ENCODE data around the gene WDR1.
A peak's percentile ranks its signal among the peaks of the same experiment; 100 is the strongest.

Gene WDR1

DNA sequence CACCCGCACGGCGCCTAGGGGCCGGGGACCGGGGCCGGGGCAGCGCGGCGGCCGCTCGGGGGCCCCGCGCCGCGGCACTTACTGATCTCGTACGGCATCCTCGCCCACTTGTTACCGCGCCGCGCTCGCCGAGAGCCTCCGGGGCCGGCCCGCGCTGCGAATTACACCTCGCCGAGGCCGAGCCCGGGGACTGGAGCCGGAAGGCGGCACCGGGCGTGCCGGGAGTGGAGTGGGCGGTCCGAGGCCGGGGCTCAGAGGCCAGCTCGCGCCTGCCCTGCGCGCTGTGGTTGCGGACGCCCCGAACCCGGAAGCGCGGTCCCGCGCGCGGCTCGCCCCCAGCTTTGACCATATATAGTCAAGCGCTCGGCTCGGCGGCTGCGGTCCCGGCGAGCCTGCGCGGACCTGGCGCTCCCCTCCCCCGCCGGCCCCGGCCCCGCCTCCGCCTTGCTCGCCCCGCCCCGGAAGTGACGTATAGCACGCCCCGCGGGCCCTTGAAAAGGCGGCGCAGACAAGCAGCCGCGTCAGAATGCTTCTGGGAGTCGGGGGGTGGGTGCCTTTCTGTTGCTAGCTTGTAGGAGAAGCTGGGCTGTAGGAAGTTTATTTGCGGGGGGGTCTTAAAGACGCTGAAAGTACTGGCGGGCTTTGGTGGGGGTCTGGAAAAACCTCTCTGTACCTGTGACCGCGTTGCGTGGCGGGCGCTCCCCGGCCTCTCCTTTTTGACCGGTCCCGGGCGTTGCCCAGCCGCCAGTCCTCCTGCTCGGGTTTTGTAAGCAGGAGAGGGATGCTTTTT is at the start of gene WDR1:
Gene WDR1, minus strand, starts transcription at position 231 of the 790 bp plus-strand sequence. Its CDS starts 133 bp downstream, at position 98.
- peak; percentile 85 to 95 for DNase-seq

DNA sequence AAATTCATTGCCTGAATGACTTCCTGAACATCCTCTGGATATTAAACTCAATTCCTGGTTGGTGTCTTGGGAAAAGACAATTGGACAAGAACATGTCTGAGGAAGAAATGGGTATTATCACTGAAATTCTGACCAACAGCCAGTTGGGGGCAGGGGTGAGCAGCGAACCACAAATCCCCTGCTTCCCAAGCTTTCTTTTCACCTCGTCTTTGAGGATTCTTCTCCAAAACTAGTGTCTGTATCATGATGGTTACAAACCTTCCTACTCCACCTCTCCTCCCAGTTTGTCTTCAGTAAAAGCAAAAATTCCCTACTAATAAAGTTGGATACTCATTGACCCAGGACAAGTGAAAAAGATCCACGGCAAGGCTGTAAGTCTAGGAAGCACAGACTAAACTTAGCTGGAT is 48.3 kb upstream of the WDR1 start:
- peak in 1 of 2 experiments; percentile 30 for DNase-seq

DNA sequence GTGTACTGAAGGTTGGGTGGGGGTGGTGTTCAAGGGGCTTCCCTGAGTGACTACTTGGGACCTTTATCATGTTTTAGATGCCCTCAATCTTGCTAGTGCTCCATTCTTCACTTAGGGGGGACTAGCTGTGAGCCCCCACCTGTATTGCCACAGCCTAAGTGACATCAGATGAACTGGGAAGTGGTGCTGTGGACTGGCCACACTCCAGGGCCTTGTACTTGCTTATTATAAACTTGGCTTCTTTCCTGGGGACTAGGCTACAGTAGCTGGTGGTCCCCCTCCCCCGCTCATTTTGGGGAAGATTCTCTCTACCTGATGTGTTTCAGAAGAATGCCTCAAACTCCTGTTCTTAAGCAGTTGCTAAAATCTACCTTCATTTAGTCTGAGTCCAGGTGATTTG is 46.7 kb upstream of the WDR1 start:
- DNase-seq = no peak

DNA sequence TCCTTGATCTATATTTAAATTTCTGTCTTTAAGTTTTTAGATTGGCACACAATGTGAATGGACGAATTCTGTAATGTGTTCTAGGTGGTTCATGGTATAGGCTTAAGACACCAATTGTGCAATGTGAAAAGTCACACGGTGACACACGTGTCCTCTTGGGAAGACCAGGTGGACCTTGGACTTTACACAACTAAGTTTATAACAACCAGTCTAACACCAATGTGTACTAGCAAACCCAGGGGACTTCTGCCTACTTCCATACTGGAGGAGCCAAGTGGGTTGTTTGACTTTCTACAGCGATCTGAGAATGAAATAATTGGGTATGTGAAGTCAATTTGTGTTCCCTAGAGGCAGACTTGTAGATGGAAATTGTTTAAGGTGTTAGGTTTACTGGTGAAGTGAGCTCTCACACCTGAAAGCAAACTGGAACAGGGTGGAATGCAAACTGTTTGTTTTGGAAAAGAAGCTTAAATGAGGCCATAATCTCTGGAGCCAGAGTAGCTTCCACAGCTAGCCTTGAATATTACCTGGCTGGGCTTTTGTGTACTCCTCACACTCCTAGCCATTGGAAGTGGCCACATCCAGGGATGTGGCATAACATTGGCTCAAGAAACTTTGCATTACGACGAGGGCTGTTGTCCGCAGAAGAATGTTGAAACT is 45.9 kb upstream of the WDR1 start:
- DNase-seq = no peak

DNA sequence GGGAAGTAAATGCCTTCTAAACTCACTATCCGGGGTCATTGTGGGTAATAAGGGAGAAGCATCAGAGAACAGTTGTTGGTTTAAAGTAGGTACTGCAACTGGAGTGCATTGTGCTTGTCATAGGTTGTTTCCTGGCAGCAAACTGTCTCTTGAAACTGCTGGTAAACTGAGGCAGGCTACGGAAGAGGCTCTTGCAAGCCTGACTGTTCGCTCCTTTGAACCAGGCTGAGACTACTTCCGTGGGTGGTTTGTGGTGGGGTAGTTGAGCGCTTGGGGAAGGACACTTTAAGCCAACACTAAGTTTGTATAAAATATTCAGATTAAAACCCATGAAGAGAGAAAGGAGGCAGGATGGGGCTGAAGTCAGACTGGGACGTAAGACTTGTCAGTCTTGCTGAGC is 45.2 kb upstream of the WDR1 start:
- no peak for DNase-seq

- no peak for DNase-seq
Measured at GRCh38 chr4:10161146-10161545, 44.5 kb upstream of the WDR1 start.

GRCh38 chr4:10160281-10160856 is 43.8 kb upstream of the WDR1 start:
- DNase-seq = peak in 1 of 2 experiments; percentile 14

- DNase-seq = no peak
Measured at GRCh38 chr4:10159671-10160070, 43.1 kb upstream of the WDR1 start.

DNA sequence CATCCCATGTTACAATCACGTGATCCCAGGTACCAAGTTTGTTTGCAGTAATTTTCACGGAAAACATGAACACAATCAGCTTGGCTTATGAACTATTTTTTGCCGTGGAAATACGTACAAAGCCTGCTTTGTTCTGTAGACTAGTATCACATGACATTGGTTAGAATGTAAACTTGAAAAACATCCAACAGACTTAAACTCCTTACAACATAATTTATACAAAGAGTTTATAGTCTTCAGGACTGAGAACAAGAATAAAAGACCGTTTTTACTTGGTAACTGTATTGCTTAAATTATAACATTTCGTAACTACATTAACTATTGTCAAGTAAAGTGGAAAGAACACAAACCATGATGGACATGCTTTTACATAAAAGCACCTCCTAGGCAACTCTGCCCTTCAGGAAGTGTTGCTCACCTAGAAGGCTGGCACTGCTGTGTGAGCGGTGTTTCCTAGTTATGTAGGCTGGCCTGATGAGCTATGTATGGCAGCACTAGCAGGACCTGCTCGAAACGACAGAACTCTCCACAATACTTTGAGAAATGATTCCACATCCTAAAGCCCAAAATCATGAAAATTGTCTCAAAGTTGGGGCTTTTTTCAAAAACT is 41.8 kb upstream of the WDR1 start:
- DNase-seq = peak in 1 of 2 experiments; percentile 26

DNA sequence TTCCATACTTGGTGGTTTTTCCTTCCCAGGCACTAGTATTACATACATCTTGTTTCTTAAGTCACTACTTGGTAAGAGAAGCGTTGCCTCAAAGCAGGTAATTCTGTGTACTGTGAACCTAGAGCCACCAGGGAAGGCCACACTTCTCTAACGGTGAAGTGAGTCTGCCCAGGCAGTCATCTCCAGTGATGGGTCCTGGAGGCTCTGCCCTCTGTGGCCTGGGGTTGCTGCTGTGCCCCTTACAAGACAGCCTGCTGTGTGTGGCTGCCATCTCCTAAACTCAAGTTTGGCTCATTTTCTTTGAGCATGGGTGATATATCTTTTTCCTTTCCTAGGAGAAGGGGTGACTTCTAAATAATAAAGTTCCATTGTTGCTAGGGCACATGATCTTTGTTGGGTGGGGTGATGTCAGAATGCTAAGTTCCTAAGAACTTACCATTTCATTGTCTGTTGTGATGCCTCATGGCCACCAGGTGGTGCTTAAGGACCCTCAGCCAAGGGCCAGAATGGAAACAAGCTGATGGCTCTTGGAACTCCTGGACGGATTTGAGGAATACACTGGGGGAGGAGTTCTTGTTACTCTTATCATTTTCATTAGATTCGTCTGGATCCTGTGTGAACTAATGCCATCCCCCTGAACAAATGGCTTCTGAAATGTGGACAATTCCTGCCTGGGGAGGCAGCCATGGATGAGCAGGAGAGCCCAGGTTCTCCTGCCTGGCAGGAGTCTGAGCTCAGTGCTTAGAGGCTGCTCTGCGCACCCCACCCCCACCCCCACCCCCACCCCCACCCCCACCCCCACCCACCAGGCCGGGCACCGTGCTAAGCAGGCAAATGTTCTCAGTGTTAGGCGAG is 41.1 kb upstream of the WDR1 start:
- DNase-seq = peak; percentile 48 to 77

DNA sequence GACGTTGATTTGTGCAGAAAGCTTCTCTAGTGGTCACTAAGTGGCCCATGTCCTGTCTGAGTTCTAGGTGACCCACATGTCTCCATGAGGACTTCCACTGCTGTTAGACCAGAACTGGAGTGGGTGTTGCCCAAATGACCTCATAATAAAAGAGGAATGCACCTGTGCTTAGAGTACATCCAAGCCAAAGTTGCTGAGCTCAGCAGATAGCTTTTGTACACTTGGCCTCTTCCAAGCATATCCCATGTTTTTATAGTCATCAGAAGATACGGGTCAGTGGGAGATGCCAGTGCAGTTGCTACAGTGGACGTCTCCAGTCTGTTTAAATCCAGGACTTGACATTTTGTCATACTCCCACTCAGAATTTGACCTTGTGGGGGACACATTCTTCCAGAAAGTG is 37.6 kb upstream of the WDR1 start:
- no peak for DNase-seq

- no peak for DNase-seq
Measured at GRCh38 chr4:10153161-10153560, 36.6 kb upstream of the WDR1 start.

DNA sequence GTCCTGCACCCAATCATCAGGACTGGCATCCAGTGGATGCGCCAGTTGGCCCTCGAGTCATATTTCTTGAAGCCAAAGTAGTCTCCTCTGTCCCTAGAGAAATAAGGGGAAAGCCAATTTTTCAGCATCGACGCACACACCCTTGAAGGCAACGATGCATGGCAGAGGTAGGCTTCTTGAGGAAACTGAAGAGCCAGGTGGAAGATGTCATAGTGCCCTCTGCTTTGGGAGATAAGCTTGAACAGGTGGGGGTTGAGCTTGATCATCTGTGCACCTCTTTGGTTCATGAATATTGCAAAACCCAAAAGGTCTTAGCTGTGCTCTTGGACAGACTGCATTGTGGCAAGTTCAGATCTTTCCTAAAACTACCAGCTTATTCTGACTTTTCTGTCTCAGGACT is 34.6 kb upstream of the WDR1 start:
- no peak for DNase-seq

- no peak for DNase-seq
Measured at GRCh38 chr4:10144966-10145365, 28.4 kb upstream of the WDR1 start.

GRCh38 chr4:10144479-10144878 is 27.9 kb upstream of the WDR1 start:
- DNase-seq = no peak

DNA sequence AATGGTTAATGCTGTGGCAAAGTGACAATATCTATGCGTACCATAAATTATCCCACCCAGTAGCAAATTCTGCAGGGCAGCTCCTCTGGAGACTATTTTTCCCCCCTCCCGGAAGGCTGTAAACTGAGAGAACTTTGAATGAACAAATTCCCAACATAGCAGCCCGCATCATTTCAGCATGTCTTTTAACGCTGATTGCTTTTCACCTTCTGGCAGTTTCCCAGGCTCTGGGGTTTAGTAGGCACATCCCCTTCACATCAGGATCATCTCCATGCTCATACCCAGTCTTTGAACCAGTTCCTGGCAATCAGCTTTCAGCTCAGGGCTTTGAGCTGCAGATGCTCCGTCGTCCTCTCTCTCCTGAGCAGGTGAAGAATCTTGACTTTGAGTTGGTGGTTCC is 26.6 kb upstream of the WDR1 start:
- DNase-seq = no peak

DNA sequence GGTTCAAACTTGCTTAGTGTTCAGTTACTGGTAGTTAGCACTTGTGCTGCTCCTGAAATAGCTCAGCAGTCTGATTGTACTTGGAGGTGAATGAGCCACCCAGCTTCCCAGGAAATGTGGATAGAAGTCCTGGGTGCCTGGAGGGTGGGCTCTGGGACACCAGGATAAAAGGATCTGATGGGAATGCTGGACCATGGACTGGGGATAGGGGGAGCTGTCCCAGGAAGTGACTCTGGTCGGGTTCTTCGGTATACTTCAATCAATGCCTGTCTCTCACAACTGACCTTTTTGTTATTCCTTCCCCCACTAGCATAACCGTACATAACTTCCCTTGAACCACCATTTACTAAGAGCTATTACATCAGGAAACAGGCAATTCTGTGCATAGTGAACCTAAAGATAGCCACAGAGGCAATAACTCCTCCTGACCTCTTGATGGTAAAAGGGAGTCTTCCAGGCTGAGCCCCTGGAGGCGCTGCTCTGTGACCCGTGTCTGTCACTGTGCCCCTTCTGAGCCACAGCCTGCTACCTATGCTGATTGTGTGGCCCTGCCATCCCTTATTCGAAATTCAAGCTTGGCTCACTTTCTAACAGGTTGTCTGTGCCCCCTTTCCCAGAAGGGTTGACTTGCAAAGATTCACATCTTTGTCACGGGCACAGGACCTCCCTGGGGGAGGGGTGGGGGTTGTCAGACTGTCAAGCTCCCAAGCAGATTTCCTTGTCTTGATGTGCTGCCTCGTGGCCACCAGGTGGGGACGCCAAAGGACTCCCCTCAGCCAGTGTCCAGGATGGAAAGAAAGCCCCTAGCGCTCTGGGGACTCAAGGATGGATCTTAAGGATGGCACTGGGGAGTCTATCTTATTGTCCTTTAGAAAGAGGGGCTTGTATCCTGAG is 24.5 kb upstream of the WDR1 start:
- no peak for DNase-seq

- DNase-seq = no peak
Measured at GRCh38 chr4:10139518-10139917, 22.9 kb upstream of the WDR1 start.

GRCh38 chr4:10135260-10135659 is 18.7 kb upstream of the WDR1 start:
- DNase-seq = no peak

- DNase-seq = no peak
Measured at GRCh38 chr4:10134141-10134540, 17.5 kb upstream of the WDR1 start.

- no peak for DNase-seq
Measured at GRCh38 chr4:10131202-10131601, 14.6 kb upstream of the WDR1 start.
